Measurements from ENCODE around the gene NCKAP5.

Gene NCKAP5

GRCh38 chr2:132690664-132691303 lies 877.5 kb downstream of the NCKAP5 start:
- Histone ChIP-seq H3K27me3 (ENCODE audit: insufficient read depth, low read length) (peaks cover 6% of the 10 kb centered on the region; the same call in 1 of the 2 replicates), H3K27ac (ENCODE audit: low read depth, low read length) (no peak overlapping the region), H3K4me1 (ENCODE audit: control insufficient read depth, insufficient read depth, low read length, unreplicated experiment) (no peaks in the 10 kb centered on the region), H2AFZ (ENCODE audit: low read length, unreplicated experiment) (no peak overlapping the region), H3K79me2 (ENCODE audit: control insufficient read depth, insufficient read depth, low read length, unreplicated experiment) (no peaks in the 10 kb centered on the region), H3K4me3 (ENCODE audit: low read depth, low read length) (no peak overlapping the region), H3K36me3 (ENCODE audit: insufficient read depth, low read length) (no peaks in the 10 kb centered on the region)

GRCh38 chr2:132681766-132682165 lies 886.5 kb downstream of the NCKAP5 start:
- Histone ChIP-seq H3K27me3 (ENCODE audit: insufficient read depth, low read length) (peaks cover 29% of the 10 kb centered on the region), H3K79me2 (ENCODE audit: control insufficient read depth, insufficient read depth, low read length, unreplicated experiment) (no peaks in the 10 kb centered on the region), H3K36me3 (ENCODE audit: insufficient read depth, low read length) (no peaks in the 10 kb centered on the region), H3K4me3 (ENCODE audit: low read depth, low read length) (no peak overlapping the region), H2AFZ (ENCODE audit: low read length, unreplicated experiment) (no peak overlapping the region), H3K4me1 (ENCODE audit: control insufficient read depth, insufficient read depth, low read length, unreplicated experiment) (peaks cover 5% of the 10 kb centered on the region), H3K27ac (ENCODE audit: low read depth, low read length) (no peak overlapping the region)

GRCh38 chr2:132680544-132680943 lies 887.7 kb downstream of the NCKAP5 start:
- H3K36me3 ChIP-seq (ENCODE audit: insufficient read depth, low read length): no peaks in the 10 kb centered on the region
- H3K4me3 ChIP-seq (ENCODE audit: low read depth, low read length): no peak overlapping the region
- H3K4me1 ChIP-seq (ENCODE audit: control insufficient read depth, insufficient read depth, low read length, unreplicated experiment): peaks cover 5% of the 10 kb centered on the region
- H3K27me3 ChIP-seq (ENCODE audit: insufficient read depth, low read length): peaks cover 23% of the 10 kb centered on the region
- no peaks in the 10 kb centered on the region for H3K79me2 ChIP-seq (ENCODE audit: control insufficient read depth, insufficient read depth, low read length, unreplicated experiment)
- no peak overlapping the region for H2AFZ ChIP-seq (ENCODE audit: low read length, unreplicated experiment)
- no peak overlapping the region for H3K27ac ChIP-seq (ENCODE audit: low read depth, low read length)

DNA sequence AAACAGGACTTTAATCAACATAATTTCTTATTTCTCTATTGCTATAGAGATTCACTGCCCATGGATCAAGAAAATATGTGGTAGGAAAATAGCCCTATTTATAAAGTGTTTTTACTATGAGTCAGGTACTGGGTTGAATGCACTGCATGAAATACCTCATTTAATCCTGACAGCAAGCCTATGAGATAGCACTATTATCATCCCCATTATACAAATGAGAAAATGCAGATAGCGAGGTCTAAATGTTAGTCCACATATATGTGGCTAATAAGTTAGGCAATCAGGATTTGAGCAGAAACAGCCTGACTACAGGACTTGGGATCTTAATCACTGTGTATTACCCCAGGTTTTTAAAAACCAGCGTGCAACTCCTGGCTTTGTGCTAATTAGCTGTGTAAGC lies 889.8 kb downstream of the NCKAP5 start:
- no peaks in the 10 kb centered on the region for H3K79me2 ChIP-seq (ENCODE audit: control insufficient read depth, insufficient read depth, low read length, unreplicated experiment)
- no peak overlapping the region for H3K4me3 ChIP-seq (ENCODE audit: low read depth, low read length)
- H3K27me3 ChIP-seq (ENCODE audit: insufficient read depth, low read length): peaks cover 17% of the 10 kb centered on the region; the same call in 1 of the 2 replicates
- H3K36me3 ChIP-seq (ENCODE audit: insufficient read depth, low read length): no peaks in the 10 kb centered on the region
- H2AFZ ChIP-seq (ENCODE audit: low read length, unreplicated experiment): no peak overlapping the region
- no peak overlapping the region for H3K27ac ChIP-seq (ENCODE audit: low read depth, low read length)
- peaks cover 5% of the 10 kb centered on the region for H3K4me1 ChIP-seq (ENCODE audit: control insufficient read depth, insufficient read depth, low read length, unreplicated experiment)

GRCh38 chr2:132677661-132678060 lies 890.6 kb downstream of the NCKAP5 start:
- H3K79me2 ChIP-seq (ENCODE audit: control insufficient read depth, insufficient read depth, low read length, unreplicated experiment): no peaks in the 10 kb centered on the region
- no peak overlapping the region for H3K27ac ChIP-seq (ENCODE audit: low read depth, low read length)

DNA sequence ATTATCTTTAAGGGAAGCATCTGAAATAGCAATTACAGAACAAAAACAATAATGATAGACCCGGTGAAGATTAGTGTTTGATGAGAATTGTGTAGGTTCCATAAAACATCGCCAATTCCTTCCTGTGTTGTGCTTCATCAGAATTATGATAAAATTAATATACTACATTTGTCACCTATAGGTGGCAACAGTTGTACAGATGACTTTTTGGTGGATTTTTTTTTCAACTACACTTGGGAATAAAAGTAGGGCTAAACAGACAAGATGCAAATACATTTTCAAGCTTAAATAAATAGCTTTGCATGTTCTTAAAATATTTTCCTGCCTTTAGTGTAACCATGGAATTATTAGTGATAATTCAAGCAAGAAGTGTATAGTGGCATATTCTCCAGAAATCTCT lies 891.3 kb downstream of the NCKAP5 start:
- H2AFZ ChIP-seq (ENCODE audit: low read length, unreplicated experiment): no peak overlapping the region

More at GRCh38 chr2:132677661-132678060, 890.6 kb downstream of the NCKAP5 start:
- Histone ChIP-seq H3K4me3 (ENCODE audit: low read depth, low read length) (no peak overlapping the region), H3K27me3 (ENCODE audit: insufficient read depth, low read length) (peaks cover 17% of the 10 kb centered on the region; the same call in 1 of the 2 replicates), H3K36me3 (ENCODE audit: insufficient read depth, low read length) (no peaks in the 10 kb centered on the region), H2AFZ (ENCODE audit: low read length, unreplicated experiment) (no peak overlapping the region), H3K4me1 (ENCODE audit: control insufficient read depth, insufficient read depth, low read length, unreplicated experiment) (peaks cover 5% of the 10 kb centered on the region)

DNA sequence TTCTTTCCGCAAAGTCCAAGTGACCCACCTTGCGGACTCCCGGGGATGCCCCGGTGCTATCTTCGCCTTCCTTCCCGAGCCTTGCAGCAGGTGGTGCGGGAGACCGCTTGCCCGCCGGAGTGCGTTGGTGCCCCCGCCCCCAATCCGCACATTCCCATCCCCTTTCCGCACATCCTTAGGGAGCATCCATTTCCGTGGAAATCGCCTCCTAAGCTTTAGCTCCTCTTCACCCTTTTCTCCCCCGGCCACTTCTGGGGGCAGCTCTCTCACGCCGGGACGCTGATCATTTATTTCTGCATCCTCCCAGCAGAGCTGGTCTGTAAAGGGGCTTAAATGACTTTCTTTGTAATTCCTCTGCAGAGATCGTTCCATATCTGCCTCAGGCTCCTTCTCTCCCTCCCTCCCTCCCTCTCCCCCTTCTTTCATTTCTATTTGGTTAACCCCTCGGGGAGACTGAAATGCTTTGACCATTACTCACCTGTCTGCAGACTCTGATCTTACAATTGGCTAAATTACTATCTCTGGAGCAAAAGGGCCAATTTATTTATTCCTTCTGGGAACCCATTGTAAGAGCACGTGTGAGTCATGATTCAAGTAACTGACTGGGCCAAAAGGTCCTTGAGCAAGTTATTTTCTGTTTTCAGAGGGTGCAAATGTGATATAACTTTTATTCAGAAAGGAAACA lies 897.0 kb downstream of the NCKAP5 start:
- H3K27me3 ChIP-seq (ENCODE audit: insufficient read depth, low read length): peaks cover 45% of the 10 kb centered on the region
- no peak overlapping the region for H3K27ac ChIP-seq (ENCODE audit: low read depth, low read length)
- H3K79me2 ChIP-seq (ENCODE audit: control insufficient read depth, insufficient read depth, low read length, unreplicated experiment): no peaks in the 10 kb centered on the region
- H2AFZ ChIP-seq (ENCODE audit: low read length, unreplicated experiment): no peak overlapping the region
- peak overlapping the region; percentile 71 for H3K4me3 ChIP-seq (ENCODE audit: low read depth, low read length)
- H3K4me1 ChIP-seq (ENCODE audit: control insufficient read depth, insufficient read depth, low read length, unreplicated experiment): peaks cover 15% of the 10 kb centered on the region
- H3K36me3 ChIP-seq (ENCODE audit: insufficient read depth, low read length): no peaks in the 10 kb centered on the region

More for the DNA sequence above, 891.3 kb downstream of the NCKAP5 start:
- Histone ChIP-seq H3K4me1 (ENCODE audit: control insufficient read depth, insufficient read depth, low read length, unreplicated experiment) (peaks cover 8% of the 10 kb centered on the region), H3K27me3 (ENCODE audit: insufficient read depth, low read length) (peaks cover 17% of the 10 kb centered on the region; the same call in 1 of the 2 replicates), H3K79me2 (ENCODE audit: control insufficient read depth, insufficient read depth, low read length, unreplicated experiment) (no peaks in the 10 kb centered on the region), H3K36me3 (ENCODE audit: insufficient read depth, low read length) (no peaks in the 10 kb centered on the region), H3K4me3 (ENCODE audit: low read depth, low read length) (no peak overlapping the region), H3K27ac (ENCODE audit: low read depth, low read length) (no peak overlapping the region)

DNA sequence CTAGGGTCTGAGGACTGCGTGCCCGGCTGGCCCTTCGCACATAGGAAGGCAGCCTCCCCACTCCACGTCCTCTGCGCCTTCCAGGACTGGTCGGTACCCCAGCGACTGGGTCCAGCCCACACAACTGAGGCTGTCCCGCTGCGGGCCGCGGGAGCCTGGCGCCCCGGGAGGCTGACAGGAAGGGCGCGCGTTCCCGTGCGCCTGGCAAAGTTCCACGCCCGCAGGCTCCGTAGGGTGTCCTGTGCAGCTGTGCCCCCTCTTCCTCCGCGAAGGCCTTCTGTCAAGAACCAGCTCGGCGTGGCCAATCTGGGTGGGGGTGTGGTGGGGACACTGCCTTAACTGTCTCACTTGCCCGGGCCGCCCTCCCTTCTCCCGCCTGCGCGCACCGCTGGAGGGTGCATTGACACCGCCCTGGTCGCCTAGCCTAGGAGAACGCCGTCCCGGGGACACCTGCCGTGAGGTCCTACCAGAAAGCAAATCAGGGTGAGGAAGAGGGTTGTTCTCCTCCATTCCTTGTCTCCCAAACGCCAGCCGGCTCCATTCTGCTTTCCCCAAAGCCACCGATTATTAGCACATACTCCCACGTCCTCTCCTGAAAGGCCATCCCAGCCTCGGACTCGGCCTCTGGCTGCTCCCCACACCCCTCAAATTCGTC lies 897.6 kb downstream of the NCKAP5 start:
- Histone ChIP-seq H3K36me3 (ENCODE audit: insufficient read depth, low read length) (no peaks in the 10 kb centered on the region), H3K27me3 (ENCODE audit: insufficient read depth, low read length) (peaks cover 48% of the 10 kb centered on the region), H3K4me3 (ENCODE audit: low read depth, low read length) (peak overlapping the region; percentile 71), H3K4me1 (ENCODE audit: control insufficient read depth, insufficient read depth, low read length, unreplicated experiment) (peaks cover 15% of the 10 kb centered on the region), H2AFZ (ENCODE audit: low read length, unreplicated experiment) (peak overlapping the region; percentile 22), H3K27ac (ENCODE audit: low read depth, low read length) (no peak overlapping the region), H3K79me2 (ENCODE audit: control insufficient read depth, insufficient read depth, low read length, unreplicated experiment) (no peaks in the 10 kb centered on the region)

DNA sequence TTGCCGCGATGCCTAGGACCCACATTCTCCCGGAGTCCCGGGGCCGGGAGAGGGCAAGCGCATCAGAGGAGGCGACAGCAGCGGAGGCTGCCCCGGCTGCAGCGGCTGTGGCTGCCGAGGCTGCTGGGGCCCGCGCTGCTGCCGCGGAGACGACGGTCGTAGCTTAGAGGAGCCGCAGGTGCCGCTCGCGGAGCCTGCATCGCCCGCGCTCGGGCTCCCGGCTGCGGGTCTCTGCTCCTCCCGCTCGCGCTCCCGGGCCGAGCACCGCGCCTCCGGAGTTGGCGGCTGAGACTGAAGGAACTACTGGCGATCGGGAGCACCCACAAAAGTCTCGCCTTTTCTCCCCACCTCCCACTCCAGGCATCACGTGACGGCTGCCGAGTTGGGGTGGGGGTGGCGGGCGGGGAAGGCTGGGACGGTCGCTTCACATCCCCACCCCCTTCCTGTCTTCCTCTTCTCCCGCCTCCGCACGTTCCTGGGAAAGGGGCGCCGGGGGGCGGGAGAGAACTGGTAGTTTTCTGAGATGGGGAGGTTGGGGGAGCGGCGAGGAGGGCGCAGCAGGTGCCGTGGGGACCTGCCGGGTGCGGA lies 898.3 kb downstream of the NCKAP5 start, which contains the start of gene LYPD1:
TSS of gene LYPD1 (minus strand) at position 298 of the 588 bp plus-strand sequence. CDS start at position 25, 273 bp downstream.
- Histone ChIP-seq H3K27ac (ENCODE audit: low read depth, low read length) (no peak within 1 kb of the TSS), H2AFZ (ENCODE audit: low read length, unreplicated experiment) (peak within 1 kb of the TSS; percentile 22), H3K27me3 (ENCODE audit: insufficient read depth, low read length) (peaks cover 48% of the 10 kb centered on the region), H3K79me2 (ENCODE audit: control insufficient read depth, insufficient read depth, low read length, unreplicated experiment) (no peaks in the 10 kb centered on the region), H3K36me3 (ENCODE audit: insufficient read depth, low read length) (no peaks in the 10 kb centered on the region), H3K4me3 (ENCODE audit: low read depth, low read length) (peak within 1 kb of the TSS; percentile 71), H3K4me1 (ENCODE audit: control insufficient read depth, insufficient read depth, low read length, unreplicated experiment) (peaks cover 15% of the 10 kb centered on the region)

Data from ACC112 (cell line).